Measurements from ENCODE around the gene IRF1.

- TF ChIP-seq POLR2A (IDR thresholded peaks at IDR 0.05) (no peak), POLR2AphosphoS5 (IDR thresholded peaks at IDR 0.05) (no peak)
- TF ChIP-seq, protein P1, sequence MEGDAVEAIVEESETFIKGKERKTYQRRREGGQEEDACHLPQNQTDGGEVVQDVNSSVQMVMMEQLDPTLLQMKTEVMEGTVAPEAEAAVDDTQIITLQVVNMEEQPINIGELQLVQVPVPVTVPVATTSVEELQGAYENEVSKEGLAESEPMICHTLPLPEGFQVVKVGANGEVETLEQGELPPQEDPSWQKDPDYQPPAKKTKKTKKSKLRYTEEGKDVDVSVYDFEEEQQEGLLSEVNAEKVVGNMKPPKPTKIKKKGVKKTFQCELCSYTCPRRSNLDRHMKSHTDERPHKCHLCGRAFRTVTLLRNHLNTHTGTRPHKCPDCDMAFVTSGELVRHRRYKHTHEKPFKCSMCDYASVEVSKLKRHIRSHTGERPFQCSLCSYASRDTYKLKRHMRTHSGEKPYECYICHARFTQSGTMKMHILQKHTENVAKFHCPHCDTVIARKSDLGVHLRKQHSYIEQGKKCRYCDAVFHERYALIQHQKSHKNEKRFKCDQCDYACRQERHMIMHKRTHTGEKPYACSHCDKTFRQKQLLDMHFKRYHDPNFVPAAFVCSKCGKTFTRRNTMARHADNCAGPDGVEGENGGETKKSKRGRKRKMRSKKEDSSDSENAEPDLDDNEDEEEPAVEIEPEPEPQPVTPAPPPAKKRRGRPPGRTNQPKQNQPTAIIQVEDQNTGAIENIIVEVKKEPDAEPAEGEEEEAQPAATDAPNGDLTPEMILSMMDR (IDR thresholded peaks at IDR 0.05 in 8 of 11, conservative IDR thresholded peaks at IDR 0.05 in 3 of 11): no peak
Observed at GRCh38 chr5:132504746-132505145, 14.2 kb upstream of the IRF1 start.
